IPS DF 19.7 (cell line): ENCODE data around the gene CSMD2.

ENCODE experiments used
- DNase-seq: peaks from one replicate; pipeline ENCODE4 v3.0.0-alpha.2; 2013; ENCODE audit warnings: low read depth, low spot score

The CSMD2 gene

DNA sequence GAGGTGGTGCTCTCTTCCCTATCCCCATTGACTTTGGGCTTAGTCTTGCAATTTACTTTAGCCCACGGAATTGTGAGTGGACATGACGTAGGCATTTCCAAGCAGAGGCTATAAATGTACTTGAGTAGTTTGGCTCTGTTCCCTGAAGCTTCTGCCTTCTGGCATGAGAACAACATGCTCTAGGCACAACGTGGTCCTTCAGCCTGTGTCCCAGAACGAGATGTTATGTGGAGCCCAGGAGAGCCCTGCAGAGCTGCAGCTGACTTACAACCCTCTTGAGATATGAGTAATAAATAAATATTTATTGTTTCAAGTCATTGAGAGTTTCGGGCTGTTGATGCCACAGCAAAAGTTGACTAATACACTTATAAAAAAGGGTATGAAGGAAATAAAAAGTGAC lies 406.3 kb downstream of the CSMD2 start:
- no peak for DNase-seq

DNA sequence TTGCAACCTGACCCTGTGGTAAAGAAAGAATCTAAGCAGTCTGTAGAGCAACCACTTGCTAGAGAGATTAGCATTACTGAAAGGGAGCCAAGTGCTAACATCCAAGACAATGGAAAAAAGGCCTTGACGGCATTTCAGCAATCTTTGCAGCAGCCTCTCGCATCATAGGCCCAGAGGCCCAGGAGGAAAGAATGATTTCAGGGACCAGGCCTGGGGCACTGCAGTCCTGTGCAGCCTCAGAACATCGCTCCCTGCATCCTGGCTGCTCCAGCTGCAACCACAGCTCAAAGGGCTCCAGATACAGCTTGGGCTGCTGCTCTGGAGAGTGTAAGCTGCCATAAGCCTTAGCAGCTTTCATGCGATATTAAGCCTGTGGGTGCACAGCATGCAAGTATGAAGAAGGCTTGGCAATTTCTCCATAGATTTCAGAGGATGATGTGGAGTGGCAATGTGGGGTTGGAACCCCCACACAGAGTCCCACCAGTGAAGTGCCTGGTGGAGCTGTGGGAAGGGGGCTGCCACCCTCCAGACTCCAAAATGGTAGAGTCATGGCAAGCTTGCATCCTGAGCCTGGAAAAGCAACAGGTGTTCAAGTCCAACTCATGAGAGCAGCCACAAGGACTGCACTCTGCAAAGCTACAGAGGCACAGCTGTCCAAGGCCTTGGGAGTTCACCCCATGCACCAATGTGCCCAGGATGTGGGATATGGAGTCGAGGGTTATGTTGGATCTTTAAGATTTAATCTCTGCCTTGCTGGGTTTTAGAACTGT lies 411.8 kb downstream of the CSMD2 start:
- no peak for DNase-seq

DNA sequence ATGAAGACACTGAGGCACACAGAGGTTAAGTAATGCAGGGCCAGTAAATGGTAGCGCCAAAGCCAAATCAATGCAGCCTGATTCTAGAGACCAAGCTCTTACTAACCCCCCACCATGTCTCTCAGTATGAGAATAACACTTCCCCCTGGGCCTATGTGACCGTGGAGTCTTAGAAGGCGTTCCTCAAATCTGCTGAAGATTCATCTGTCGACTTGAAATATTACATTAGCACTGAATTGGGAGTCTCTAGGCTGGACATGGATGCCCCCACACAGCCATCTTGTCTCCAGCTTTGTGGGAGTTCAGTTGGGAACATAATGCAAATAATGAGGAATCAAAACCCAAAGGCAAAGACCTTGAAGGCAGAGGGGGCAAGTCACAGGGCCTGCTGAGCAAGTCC lies 419.1 kb downstream of the CSMD2 start:
- no peak for DNase-seq

DNA sequence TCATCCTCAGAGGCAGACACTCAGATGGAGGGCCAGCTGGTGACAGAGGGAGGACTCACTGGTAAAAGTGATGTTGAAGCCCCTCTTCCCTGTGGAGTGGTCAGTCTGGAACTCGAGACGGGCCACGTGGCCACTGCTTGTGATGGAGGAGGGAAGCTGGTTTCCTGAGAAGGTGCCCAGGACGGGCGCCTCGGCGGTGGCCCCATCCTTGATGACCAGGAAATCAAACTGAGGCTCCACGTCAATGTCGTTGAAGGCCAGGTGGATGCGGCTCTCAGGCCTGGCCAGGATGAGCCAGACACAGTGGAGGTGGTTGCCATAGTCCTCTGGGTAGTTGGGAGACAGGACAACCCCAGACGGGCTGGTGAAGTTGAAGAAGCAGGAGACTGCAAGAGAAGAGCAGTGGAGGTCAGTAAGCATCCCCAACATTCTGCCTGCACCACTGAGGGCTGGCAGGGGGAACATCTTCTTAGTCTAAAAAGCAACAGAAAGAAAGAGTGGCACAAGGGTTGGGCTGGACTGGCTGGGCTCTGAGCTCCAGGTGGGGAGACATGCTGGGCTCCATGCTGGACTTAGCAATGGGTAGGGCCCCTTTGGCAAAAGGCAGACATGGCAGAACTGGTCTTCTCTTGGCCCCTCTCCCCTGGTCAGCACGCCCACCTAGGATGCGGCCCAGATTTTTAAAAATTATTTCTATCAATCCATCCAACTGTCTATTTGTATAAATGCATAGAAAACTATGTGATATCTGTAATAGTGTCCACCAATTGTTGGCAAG lies 421.6 kb downstream of the CSMD2 start:
- DNase-seq, result no peak

DNA sequence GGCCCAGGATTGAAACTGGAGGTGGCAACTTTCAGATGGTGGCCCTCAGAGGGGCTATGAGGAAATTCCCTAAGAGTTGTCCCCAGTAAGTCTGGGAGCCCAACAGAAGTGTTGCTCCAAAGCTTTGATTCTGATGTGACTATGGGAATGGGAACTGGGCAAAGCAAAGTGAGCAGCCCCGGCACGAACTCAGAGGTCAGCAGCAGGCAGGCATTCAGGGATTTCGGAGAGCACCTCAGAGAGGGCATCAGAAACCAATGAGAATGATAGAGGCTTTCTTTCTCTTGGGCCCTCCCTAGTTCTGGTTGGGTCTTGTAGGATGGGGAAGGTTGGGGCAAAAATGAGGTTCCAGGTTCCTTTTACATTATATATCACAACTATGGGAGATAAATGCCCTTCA lies 422.4 kb downstream of the CSMD2 start:
- DNase-seq, result no peak

DNA sequence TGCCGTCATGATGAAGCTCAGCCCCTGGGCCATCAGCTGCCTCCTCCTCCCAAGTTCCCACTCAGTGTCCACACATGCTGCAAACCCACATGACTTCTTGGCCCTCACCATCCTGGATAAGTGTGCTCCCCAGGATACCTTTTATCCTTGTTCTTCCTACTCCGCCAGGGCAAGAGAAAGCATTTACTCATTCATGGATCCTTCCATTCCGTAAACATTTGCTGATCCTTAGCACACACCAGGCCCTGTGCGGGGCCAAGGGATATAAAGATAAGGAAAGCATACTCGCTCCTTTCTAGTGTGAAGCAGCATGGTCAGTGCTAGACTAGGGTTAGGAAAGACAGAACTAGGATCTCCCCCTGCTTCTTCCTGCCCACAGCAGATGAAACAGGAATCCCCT lies 423.3 kb downstream of the CSMD2 start:
- no peak for DNase-seq

DNA sequence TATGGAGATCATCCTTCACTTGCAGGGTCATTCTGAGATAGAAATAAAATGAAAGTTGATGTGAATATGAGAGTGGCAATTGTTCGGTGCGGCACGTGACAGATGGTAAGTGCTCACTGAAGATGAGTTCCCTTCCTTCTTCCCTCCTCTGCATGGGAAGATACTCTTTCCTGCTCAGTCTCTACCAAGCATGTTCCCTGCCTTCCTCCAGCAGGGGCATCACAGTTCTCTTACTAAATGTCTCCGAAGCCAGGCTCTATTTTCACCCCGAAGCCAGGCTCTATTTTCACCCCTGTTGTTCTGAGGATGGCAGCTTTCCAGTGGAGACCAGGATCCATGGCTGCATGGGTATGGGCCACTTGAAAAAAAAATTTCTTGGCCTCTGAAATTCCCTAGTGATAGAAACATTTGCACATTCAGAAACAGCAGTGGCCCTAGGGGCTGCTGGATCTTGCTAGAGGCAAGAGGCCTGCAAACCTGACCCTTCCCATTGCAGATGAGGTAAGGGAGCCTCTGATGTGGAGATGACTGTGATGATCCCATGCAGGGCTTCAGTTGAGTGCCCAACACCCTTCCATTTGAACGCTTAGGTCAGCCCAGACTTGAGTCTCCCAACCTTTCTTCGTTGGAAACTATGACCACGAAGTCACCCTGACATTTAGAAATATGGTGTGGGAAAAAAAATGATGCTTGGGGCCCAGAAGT lies 424.8 kb downstream of the CSMD2 start:
- DNase-seq, result no peak

DNA sequence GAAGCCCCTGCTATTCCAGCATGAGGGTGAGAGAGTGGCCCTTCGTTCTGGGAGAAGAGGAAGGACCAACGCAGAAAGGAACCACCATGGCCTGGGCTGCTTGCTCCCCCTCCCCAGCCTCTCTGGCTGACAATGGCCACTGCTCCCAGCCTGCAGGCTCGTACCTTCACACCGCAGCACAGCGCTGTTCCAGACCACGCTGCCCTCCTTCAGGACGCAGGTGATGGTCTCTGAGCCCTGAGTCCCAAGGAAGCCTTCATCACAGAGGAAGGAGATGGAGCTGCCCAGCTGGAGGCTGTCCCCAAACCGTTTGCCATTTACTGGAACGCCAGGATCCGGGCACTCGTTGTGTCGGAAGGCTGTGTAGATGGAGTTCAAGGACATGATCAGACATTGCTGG lies 426.1 kb downstream of the CSMD2 start:
- DNase-seq, result no peak

DNA sequence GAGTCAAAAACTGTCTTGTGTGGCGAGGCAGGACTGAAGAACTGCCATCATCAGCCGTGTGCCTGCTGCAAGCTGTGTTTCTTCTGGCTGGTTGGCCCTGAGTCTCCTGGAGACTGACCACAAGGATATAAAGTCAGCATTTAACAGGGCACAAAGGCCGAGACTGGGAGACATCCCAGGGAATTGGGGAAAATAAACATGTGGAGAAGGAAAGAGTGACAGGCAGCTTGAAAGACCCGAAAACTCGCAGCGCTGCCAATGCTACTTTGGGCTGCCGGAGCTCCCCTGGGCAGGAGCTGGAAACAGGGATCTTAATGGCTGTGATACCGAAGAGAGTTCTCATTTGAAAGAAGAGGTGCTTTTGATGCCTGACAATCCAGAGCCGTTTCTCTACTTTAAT lies 426.5 kb downstream of the CSMD2 start:
- DNase-seq, result no peak

DNA sequence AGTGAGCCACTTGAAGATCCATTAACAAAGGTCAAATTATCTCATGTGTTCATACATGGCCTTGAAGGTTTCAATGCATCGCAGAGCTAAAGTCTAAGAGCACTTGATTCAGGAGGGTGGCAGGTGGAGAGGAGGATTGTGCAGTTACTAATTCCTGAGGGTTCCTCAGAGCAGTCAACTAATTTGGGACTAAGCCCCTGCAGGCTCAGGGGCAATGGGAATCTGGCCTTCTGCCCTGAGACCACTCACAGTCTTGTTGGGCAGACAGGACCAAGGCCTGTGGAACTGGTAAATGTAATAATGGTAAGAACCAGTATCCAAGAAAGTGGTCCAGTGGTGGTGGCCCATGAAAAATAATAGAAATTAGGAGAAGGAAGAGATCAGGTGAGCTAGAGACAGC lies 428.5 kb downstream of the CSMD2 start:
- no peak for DNase-seq

DNA sequence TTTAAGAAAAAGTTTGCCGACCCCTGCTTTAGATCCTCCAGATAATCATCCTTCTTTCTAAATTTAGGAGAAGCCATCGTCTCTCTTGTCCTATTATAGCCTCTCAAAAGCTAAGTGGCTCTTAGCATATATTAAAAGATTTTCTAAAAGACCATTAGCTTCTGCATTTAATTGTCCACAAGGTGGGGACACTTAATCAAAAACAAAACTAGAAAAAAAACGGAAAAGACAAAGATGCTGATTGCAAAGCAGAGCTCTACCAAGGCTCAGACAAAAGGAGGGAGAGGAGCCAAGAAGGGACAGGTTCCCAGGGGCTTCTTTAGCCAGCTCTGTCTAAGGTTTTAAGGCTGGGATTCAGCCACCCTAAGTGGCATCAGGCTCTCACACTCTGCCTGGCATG lies 429.4 kb downstream of the CSMD2 start:
- no peak for DNase-seq

DNA sequence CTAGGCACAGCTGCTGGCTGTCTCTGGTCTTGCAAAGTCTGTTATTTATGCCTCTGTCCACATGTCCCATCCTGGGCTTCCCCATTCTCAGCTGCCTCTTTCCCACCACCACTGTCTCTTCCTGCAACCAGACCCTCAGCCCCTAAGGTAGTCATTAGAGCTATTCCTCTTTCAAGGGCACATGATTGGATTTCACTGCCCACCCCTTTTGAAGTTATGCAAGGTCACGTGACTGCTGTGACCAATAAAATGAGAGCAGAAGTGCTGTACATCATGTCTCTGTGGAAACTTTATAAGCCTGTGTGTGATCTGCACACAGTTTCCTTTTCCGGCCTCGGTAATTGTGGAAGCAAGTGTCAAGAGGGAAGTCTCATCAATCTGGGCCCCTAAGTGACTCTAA lies 437.7 kb downstream of the CSMD2 start:
- DNase-seq, result no peak

DNA sequence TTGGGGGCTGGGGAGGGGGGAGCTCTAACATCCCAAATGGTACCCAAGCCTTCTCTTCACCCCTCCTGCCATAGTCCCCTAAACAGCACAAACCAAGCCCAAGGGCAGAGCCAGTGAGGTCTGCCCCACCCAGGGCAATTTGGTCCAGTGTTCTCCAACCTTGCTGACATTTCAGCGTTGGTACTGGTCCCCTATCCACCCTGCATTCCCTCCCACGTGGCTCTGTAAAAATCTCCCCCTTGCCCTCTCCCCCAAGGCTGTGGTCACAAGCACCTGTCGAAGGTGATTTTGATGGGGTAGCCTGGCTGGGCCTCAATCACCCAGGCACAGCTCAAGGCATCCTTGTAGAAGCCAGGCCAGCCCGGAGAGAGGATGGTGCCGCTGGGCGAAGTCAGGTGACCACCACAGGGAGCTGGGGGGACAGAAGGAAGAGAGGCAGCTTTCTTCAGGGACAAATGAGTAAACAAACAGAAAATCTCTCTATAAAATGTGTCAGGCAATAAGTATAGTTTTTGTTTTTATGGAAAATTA lies 438.7 kb downstream of the CSMD2 start:
- no peak for DNase-seq

DNA sequence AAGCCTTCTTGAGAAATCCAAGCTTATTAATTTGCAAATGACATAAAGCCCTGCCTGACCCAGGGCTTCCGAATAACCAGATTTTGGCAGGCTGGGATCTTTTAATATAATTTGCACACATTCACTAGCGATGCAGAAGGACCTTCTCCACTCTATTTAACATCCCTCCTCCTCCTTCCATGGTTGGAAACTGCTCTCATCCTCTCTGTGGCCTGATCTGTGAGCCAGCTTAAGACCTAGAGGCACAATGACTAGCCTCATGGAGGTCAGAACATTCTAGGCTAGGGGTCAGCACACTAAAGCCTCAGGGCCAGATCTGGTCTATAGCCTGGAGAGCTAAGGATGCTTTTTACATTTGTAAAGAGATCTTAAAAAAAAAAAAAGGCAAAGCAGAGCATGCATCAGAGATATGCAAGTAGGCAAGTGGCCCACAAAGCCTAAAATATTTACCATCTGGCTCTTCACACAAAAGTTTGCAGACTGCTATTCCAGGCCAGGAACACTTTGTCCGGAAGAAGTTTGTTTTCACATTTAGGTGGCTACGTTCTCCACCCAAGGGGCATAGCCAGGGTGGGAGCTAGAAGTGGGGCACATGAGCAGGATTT lies 439.4 kb downstream of the CSMD2 start:
- no peak for DNase-seq

DNA sequence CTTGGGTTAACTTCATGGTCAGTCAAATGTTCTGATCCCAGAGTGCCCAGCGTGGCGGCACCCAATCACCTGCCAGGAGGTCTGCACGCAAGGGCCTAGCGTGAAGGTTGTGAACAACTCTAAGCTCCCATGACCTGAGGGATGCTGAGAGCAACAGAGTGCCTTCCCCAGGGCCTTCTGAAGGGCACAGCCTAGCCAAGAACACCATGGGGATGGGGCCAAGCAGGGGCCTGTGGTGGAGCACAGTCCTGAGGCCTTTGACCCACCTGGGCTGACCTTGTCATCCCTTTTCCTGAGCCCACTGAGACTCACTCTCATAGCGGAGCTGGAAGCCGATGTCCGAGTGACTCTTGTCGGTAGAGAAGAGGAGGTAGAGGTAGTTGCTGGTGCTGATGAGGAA lies 440.0 kb downstream of the CSMD2 start:
- DNase-seq, result no peak

DNA sequence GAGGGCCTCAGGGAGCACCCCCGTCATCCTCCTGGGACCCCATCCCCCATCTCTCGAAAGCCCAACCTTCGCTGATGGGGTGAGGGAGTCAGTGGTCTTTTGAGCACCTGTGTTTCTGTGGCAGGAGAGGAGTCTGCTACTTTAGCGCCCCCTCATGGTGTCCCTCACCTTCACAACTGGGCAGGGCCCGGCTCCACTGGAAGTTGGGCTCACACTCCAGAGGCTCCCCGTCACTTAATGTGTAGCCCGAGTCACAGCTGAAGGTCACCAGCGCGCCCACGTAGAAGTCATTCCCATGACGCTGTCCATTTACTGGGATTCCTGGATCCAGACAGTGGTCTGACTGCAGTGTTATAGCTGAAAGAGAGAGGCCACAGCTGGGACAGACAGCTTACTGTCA lies 440.7 kb downstream of the CSMD2 start:
- no peak for DNase-seq

DNA sequence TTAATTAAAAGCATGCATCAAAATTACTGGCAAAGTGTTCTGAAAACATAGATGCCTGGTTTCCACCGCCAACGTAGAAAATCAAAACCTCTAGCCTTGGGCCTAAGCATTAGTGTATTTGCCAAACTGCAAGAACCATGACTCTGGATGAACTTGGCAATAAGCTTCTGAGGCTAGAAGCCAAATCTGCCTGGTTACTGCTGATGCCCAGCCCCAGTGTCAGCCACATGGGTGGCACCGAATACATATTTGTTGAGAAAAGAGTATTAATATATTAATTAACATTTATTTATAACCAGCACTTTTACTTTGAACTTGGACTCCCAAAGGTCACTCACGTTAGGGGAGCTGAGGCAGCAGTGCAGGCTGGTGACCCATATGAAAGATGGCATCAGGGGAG lies 441.8 kb downstream of the CSMD2 start:
- no peak for DNase-seq

DNA sequence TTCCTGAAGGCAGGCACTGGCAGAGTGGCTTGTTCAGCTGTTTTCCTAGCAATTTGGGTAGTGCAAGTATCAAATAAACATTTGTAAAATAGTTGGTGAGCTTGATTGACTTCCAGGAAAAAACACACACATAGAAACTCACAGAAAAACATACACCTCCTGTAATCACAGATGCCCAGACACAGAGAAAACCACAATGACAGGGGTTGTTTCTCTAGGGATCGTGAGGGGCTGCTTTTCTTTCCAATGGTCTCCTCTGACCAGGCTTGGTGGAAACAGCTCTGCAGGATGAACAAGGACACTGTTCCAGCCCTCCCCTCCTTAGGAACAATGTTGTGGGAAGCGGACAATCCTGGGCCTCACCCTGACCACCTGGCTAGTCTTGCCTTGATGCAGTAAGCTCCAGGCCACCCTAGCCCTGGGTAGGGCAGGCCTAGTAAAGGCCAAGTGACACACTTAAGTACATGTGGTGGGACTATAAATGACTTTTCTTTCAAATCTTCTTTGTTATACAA lies 443.7 kb downstream of the CSMD2 start:
- no peak for DNase-seq

DNA sequence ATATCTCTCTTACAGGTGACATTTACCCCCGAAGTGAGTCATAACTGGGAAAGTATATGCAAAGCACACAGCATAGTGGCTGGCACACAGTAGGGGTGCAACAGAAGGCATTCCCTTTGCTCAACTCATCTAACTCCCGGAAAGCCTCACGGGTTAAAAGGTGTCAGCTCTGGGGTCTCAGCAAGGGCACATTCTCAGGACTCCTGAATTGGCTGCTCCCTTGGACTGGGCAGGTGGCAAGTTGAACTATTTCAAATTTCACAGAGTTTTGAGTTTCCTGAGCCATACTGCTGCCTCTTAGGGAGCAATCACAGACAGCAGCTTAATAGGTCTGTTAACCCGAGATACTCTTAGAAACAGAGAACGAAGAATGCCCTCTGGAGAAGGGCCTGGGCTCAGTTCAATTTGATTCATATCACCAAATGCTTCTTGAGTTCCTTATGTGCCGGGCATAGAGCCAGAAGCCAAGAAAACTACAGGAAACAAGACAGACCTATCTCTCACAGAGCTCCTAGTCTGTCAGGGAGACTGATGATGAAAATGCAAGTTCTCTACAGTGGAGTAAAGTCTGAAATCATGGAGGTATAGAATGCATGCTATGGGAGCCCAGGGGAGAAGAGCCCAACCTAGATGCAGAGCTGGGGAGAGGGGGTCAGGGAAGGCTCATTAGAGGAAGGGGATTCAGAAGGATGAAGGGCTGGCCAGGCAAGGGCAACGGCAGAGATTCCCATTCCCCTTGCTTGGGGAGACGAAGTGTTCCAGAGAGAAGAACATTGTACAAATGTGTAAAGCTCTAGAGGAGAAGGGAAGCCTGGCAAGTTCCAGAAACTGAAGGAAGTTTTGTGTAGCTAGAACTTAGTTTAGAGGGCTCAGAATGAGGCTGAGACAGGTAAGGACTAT lies 445.0 kb downstream of the CSMD2 start:
- DNase-seq, result no peak

DNA sequence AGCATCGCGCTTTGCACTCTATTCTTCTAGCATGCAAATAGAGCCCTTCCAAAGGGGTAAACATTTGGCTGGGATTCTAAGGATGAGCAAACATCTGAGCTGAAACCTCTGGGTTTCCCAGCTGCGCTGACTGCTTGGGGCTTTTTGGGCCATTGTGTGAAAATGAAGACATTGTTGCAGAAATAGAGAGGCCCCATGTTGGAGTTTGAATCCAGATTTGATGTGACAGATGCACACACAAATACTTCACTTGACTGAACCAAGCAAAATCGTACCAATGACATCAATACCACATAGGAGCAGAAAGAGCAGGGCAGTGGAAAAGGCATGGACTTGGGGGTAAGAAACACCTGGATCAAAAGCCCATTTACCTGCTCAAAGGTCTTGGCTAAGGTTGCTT lies 445.7 kb downstream of the CSMD2 start:
- no peak for DNase-seq

DNA sequence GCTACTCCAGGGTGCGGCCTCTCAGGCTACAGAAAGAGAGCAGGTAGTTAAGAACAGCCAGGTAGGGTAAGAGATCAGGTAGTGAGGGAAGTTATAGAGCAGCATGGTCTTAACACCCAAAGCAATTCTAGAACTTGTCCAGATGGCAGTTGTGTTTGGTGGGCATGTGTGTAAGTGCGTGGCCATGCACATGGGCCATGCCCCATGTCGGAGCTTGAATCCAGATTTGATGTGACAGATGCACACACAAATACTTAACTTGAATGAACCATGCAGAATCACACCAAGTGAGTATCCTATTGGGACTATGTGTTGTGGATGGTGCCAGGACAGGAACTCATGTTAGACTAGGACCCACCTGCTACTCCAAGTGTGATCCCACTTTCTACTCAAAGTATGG lies 446.8 kb downstream of the CSMD2 start:
- no peak for DNase-seq
